Measurements from ENCODE around the gene GDAP1L1.

Gene GDAP1L1

GRCh38 chr20:44264287-44264686 lies 17.2 kb downstream of the GDAP1L1 start:
- Histone ChIP-seq H2BK120ac (ENCODE audit: insufficient read depth, low read length, poor library complexity) (no peak overlapping the region), H2BK5ac (ENCODE audit: low read depth, low read length, poor library complexity) (no peak overlapping the region), H3K4me1 (ENCODE audit: control insufficient read depth in 1 of 2, insufficient read depth in 2 of 2, low read length in 2 of 2) (no peaks in the 10 kb centered on the region), H3K79me2 (ENCODE audit: control insufficient read depth, insufficient read depth, low read length, poor library complexity) (no peaks in the 10 kb centered on the region), H3K18ac (ENCODE audit: low read length) (no peak overlapping the region), H3K36me3 (ENCODE audit: control insufficient read depth in 1 of 2, insufficient read depth in 2 of 2, low read length in 2 of 2) (no peaks in the 10 kb centered on the region), H3K27ac (ENCODE audit: low read depth, low read length) (no peak overlapping the region), H3K9ac (ENCODE audit: low read length) (no peak overlapping the region), H3K4ac (ENCODE audit: low read depth, low read length) (no peak overlapping the region), H2BK12ac (ENCODE audit: low read length) (no peak overlapping the region), H2AK5ac (ENCODE audit: low read length) (no peak overlapping the region), H3K9me3 (ENCODE audit: insufficient read depth, low read depth, low read length) (no peaks in the 10 kb centered on the region), H3K14ac (ENCODE audit: low read length) (no peak overlapping the region), H3K23ac (ENCODE audit: low read length) (no peak overlapping the region), H3K4me3 (ENCODE audit: low read depth, low read length) (no peak overlapping the region), H3K4me2 (ENCODE audit: low read length) (no peak overlapping the region), H3K79me1 (ENCODE audit: low read length) (no peaks in the 10 kb centered on the region), H2AFZ (ENCODE audit: insufficient read depth, low read length, poor library complexity) (no peak overlapping the region), H4K12ac (ENCODE audit: low read depth, low read length) (no peak overlapping the region), H3K27me3 (ENCODE audit: insufficient read depth, low read length) (no peaks in the 10 kb centered on the region), H4K91ac (ENCODE audit: low read depth, low read length) (no peak overlapping the region), H4K8ac (ENCODE audit: low read depth, low read length) (no peak overlapping the region)
- whole genome bisulfite sequencing (ENCODE audit: extremely low coverage, insufficient coverage, insufficient read length) = no CpG with 5 or more reads among the region's 5 CpGs
- DNase-seq = peak in 1 of 2 donors; percentile 17

GRCh38 chr20:44268802-44269201 lies 21.7 kb downstream of the GDAP1L1 start:
- Histone ChIP-seq H2AK5ac (ENCODE audit: low read length) (no peak overlapping the region), H3K27ac (ENCODE audit: low read depth, low read length) (no peak overlapping the region), H3K18ac (ENCODE audit: low read length) (no peak overlapping the region), H4K12ac (ENCODE audit: low read depth, low read length) (no peak overlapping the region), H3K4ac (ENCODE audit: low read depth, low read length) (no peak overlapping the region), H3K4me2 (ENCODE audit: low read length) (no peak overlapping the region), H3K23ac (ENCODE audit: low read length) (no peak overlapping the region), H3K14ac (ENCODE audit: low read length) (no peak overlapping the region), H2BK120ac (ENCODE audit: insufficient read depth, low read length, poor library complexity) (no peak overlapping the region), H2AFZ (ENCODE audit: insufficient read depth, low read length, poor library complexity) (no peak overlapping the region), H3K4me1 (ENCODE audit: control insufficient read depth in 1 of 2, insufficient read depth in 2 of 2, low read length in 2 of 2) (no peaks in the 10 kb centered on the region), H3K79me2 (ENCODE audit: control insufficient read depth, insufficient read depth, low read length, poor library complexity) (no peaks in the 10 kb centered on the region), H3K79me1 (ENCODE audit: low read length) (no peaks in the 10 kb centered on the region), H2BK12ac (ENCODE audit: low read length) (no peak overlapping the region), H2BK5ac (ENCODE audit: low read depth, low read length, poor library complexity) (no peak overlapping the region), H3K36me3 (ENCODE audit: control insufficient read depth in 1 of 2, insufficient read depth in 2 of 2, low read length in 2 of 2) (no peaks in the 10 kb centered on the region), H3K4me3 (ENCODE audit: low read depth, low read length) (no peak overlapping the region), H3K27me3 (ENCODE audit: insufficient read depth, low read length) (no peaks in the 10 kb centered on the region), H4K8ac (ENCODE audit: low read depth, low read length) (no peak overlapping the region), H4K91ac (ENCODE audit: low read depth, low read length) (no peak overlapping the region), H3K9ac (ENCODE audit: low read length) (no peak overlapping the region), H3K9me3 (ENCODE audit: insufficient read depth, low read depth, low read length) (peaks cover 4% of the 10 kb centered on the region)
- no CpG with 5 or more reads among the region's 5 CpGs for WGBS (ENCODE audit: extremely low coverage, insufficient coverage, insufficient read length)
- DNase-seq = no peak

GRCh38 chr20:44271915-44272663 lies 25.0 kb downstream of the GDAP1L1 start:
- Histone ChIP-seq H2AK5ac (ENCODE audit: low read length) (no peak overlapping the region), H4K12ac (ENCODE audit: low read depth, low read length) (no peak overlapping the region), H4K91ac (ENCODE audit: low read depth, low read length) (no peak overlapping the region), H3K27me3 (ENCODE audit: insufficient read depth, low read length) (no peaks in the 10 kb centered on the region), H3K79me2 (ENCODE audit: control insufficient read depth, insufficient read depth, low read length, poor library complexity) (no peaks in the 10 kb centered on the region), H2BK5ac (ENCODE audit: low read depth, low read length, poor library complexity) (no peak overlapping the region), H3K4ac (ENCODE audit: low read depth, low read length) (no peak overlapping the region), H3K4me2 (ENCODE audit: low read length) (no peak overlapping the region), H3K14ac (ENCODE audit: low read length) (no peak overlapping the region), H3K18ac (ENCODE audit: low read length) (no peak overlapping the region), H3K9ac (ENCODE audit: low read length) (no peak overlapping the region), H3K9me3 (ENCODE audit: insufficient read depth, low read depth, low read length) (peaks cover 4% of the 10 kb centered on the region), H3K4me1 (ENCODE audit: control insufficient read depth in 1 of 2, insufficient read depth in 2 of 2, low read length in 2 of 2) (no peaks in the 10 kb centered on the region), H2AFZ (ENCODE audit: insufficient read depth, low read length, poor library complexity) (no peak overlapping the region), H3K36me3 (ENCODE audit: control insufficient read depth in 1 of 2, insufficient read depth in 2 of 2, low read length in 2 of 2) (no peaks in the 10 kb centered on the region), H2BK12ac (ENCODE audit: low read length) (no peak overlapping the region), H3K23ac (ENCODE audit: low read length) (no peak overlapping the region), H3K79me1 (ENCODE audit: low read length) (no peaks in the 10 kb centered on the region), H3K27ac (ENCODE audit: low read depth, low read length) (no peak overlapping the region), H4K8ac (ENCODE audit: low read depth, low read length) (no peak overlapping the region), H2BK120ac (ENCODE audit: insufficient read depth, low read length, poor library complexity) (no peak overlapping the region), H3K4me3 (ENCODE audit: low read depth, low read length) (no peak overlapping the region)
- WGBS (ENCODE audit: extremely low coverage, insufficient coverage, insufficient read length) = no CpG with 5 or more reads among the region's 14 CpGs
- DNase-seq = no peak

GRCh38 chr20:44273231-44274215 lies 26.4 kb downstream of the GDAP1L1 start:
- no peak overlapping the region for H2BK5ac ChIP-seq (ENCODE audit: low read depth, low read length, poor library complexity)
- H3K36me3 ChIP-seq (ENCODE audit: control insufficient read depth in 1 of 2, insufficient read depth in 2 of 2, low read length in 2 of 2) = no peaks in the 10 kb centered on the region
- H3K27ac ChIP-seq (ENCODE audit: low read depth, low read length) = no peak overlapping the region
- no peaks in the 10 kb centered on the region for H3K79me2 ChIP-seq (ENCODE audit: control insufficient read depth, insufficient read depth, low read length, poor library complexity)
- H3K23ac ChIP-seq (ENCODE audit: low read length) = no peak overlapping the region
- H3K4me2 ChIP-seq (ENCODE audit: low read length) = no peak overlapping the region
- no peak for DNase-seq
- no peak overlapping the region for H4K12ac ChIP-seq (ENCODE audit: low read depth, low read length)
- H3K9me3 ChIP-seq (ENCODE audit: insufficient read depth, low read depth, low read length) = peaks cover 4% of the 10 kb centered on the region
- H2BK12ac ChIP-seq (ENCODE audit: low read length) = no peak overlapping the region
- no peak overlapping the region for H3K14ac ChIP-seq (ENCODE audit: low read length)
- no peak overlapping the region for H4K8ac ChIP-seq (ENCODE audit: low read depth, low read length)
- no peak overlapping the region for H2AFZ ChIP-seq (ENCODE audit: insufficient read depth, low read length, poor library complexity)
- WGBS (ENCODE audit: extremely low coverage, insufficient coverage, insufficient read length) = no CpG with 5 or more reads among the region's 10 CpGs
- H3K18ac ChIP-seq (ENCODE audit: low read length) = no peak overlapping the region
- H3K79me1 ChIP-seq (ENCODE audit: low read length) = no peaks in the 10 kb centered on the region
- H3K9ac ChIP-seq (ENCODE audit: low read length) = no peak overlapping the region
- peak overlapping the region; percentile 31 for H3K4me3 ChIP-seq (ENCODE audit: low read depth, low read length)
- no peaks in the 10 kb centered on the region for H3K4me1 ChIP-seq (ENCODE audit: control insufficient read depth in 1 of 2, insufficient read depth in 2 of 2, low read length in 2 of 2)
- H2BK120ac ChIP-seq (ENCODE audit: insufficient read depth, low read length, poor library complexity) = no peak overlapping the region
- H2AK5ac ChIP-seq (ENCODE audit: low read length) = no peak overlapping the region
- H3K27me3 ChIP-seq (ENCODE audit: insufficient read depth, low read length) = no peaks in the 10 kb centered on the region
- no peak overlapping the region for H4K91ac ChIP-seq (ENCODE audit: low read depth, low read length)
- H3K4ac ChIP-seq (ENCODE audit: low read depth, low read length) = no peak overlapping the region
